Lower lobe of right lung (tissue), 2 donors: ENCODE results near the gene FILIP1. TPM values are rescaled to one million over a fixed set of nuclear protein-coding genes. Genes with fewer than 3 reads are reported as not detected.
A peak's percentile ranks its signal among the peaks of the same experiment; 100 is the strongest.

ENCODE experiments used
- ATAC-seq, 2 donors: fragments of 200-7000 bp; cut with Tn5 transposase; one replicate each; pipeline ENCODE4 v1.9.1; 2020 to 2022; ENCODE audit warnings: mild to moderate bottlenecking in 2 of 2, moderate library complexity in 2 of 2
- DNase-seq: peaks from one replicate; pipeline ENCODE4 v3.0.0-alpha.2; 2020
- H3K27ac ChIP-seq: fragments of 200-600 bp; one replicate; pipeline ENCODE4 v1.8.0; 2022
- H3K27me3 ChIP-seq: fragments of 200-600 bp; one replicate; pipeline ENCODE4 v1.8.0; 2022; ENCODE audit warnings: low read depth
- H3K36me3 ChIP-seq: fragments of 200-600 bp; one replicate; pipeline ENCODE4 v1.8.0; 2022; ENCODE audit warnings: mild to moderate bottlenecking
- H3K4me1 ChIP-seq: fragments of 200-600 bp; one replicate; pipeline ENCODE4 v1.8.0; 2022
- H3K4me3 ChIP-seq: fragments of 200-600 bp; one replicate; pipeline ENCODE4 v1.8.0; 2022; ENCODE audit warnings: mild to moderate bottlenecking
- H3K9me3 ChIP-seq: fragments of 200-600 bp; one replicate; pipeline ENCODE4 v1.8.0; 2022
- intact Hi-C: fragments of 100-400 bp; cut with DNase I; formaldehyde crosslinking; loops from one replicate; pipeline ENCODE4 v1.11.0; 2022
- total RNA-seq: library from RNA; stranded (reverse); fragmentation: NEBNext Ultra II Directional; extraction: Animal tissue kit (Norgen Biotek cat#: 25700); gene quantifications from one replicate; pipeline ENCODE4 v1.2.1, GENCODE V29; 2021
- TF ChIP-seq, protein P1 (sequence below): fragments of 200-600 bp; IDR thresholded peaks from one replicate; pipeline ENCODE4 v1.8.0; 2022; ENCODE audit warnings: antibody characterized with exemption, mild to moderate bottlenecking
- donor health status: DM: no; HTN: yes; CAD: no; lungs with severe emphysema.

Gene FILIP1
- total RNA-seq, 1 donor from 2014 or later, result 17.4 TPM

DNA sequence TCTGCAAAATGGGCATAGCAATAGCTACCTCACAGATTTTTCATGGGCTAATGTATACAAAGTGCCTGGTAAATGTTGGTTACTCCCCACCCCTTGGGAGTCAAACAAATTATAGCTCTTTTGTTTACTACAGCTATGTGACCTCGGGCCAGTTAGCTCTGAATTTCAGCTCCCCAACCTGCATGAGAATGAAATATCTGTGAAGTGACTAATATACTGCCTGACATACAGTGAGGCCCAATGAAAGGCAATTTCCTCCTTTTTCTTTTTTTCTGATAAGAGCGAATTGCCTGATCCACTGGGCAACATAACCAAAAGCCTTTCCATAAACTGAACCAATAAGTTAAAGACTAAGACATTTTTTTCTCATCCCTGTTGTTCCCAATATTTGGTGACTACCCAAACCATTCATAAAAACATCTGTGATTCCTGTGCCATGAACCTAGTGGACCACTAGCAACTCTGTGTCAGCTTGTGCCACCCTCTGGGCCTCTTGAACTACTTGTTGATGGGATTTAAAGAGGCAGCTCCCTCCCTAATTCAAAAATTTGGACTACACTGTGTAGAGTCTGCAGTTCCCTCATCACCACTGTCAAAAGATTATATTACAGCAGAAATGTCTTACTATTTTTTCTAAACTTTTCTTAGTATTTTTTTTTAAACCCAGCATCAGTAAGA, 117.1 kb downstream of the FILIP1 start:
- H3K4me1 ChIP-seq, result no peaks in the 10 kb centered on the region
- no peaks in the 10 kb centered on the region for H3K9me3 ChIP-seq
- intact Hi-C loops, result no loop called here
- TF ChIP-seq, protein P1, sequence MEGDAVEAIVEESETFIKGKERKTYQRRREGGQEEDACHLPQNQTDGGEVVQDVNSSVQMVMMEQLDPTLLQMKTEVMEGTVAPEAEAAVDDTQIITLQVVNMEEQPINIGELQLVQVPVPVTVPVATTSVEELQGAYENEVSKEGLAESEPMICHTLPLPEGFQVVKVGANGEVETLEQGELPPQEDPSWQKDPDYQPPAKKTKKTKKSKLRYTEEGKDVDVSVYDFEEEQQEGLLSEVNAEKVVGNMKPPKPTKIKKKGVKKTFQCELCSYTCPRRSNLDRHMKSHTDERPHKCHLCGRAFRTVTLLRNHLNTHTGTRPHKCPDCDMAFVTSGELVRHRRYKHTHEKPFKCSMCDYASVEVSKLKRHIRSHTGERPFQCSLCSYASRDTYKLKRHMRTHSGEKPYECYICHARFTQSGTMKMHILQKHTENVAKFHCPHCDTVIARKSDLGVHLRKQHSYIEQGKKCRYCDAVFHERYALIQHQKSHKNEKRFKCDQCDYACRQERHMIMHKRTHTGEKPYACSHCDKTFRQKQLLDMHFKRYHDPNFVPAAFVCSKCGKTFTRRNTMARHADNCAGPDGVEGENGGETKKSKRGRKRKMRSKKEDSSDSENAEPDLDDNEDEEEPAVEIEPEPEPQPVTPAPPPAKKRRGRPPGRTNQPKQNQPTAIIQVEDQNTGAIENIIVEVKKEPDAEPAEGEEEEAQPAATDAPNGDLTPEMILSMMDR, result no peak
- H3K4me3 ChIP-seq, result no peak overlapping the region
- H3K27me3 ChIP-seq, result no peaks in the 10 kb centered on the region
- no peak overlapping the region for H3K27ac ChIP-seq
- H3K36me3 ChIP-seq, result no peaks in the 10 kb centered on the region
- no peak for DNase-seq
- no peak for ATAC-seq

DNA sequence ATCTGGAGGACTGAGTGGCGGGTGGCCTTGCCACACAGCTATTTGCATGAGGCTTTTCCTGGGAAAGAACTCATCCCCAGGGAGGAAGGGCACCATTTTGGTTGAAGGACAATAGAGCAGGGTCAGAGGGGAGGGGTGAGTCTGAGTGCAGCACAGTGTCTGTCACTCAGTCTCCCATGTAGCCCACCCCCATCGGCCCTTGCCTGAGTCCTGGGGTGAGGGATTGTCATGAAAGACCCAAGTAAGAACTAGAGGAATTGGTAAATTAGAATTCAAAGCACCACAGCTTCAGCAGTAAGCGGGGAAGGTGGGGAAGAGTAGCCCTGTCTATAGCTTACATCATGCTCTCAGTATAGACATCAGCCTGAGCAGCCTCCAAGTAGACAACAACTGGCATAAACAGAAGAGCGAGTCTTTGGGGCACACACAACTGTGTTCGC, 118.6 kb downstream of the FILIP1 start:
- H3K4me1 ChIP-seq, result peaks cover 2% of the 10 kb centered on the region
- H3K4me3 ChIP-seq, result no peak overlapping the region
- intact Hi-C loops, result no loop called here
- TF ChIP-seq, protein P1, result no peak
- H3K9me3 ChIP-seq, result no peaks in the 10 kb centered on the region
- ATAC-seq (peak; percentile 9 to 13), DNase-seq (no peak)
- no peaks in the 10 kb centered on the region for H3K36me3 ChIP-seq
- no peak overlapping the region for H3K27ac ChIP-seq
- H3K27me3 ChIP-seq, result no peaks in the 10 kb centered on the region

DNA sequence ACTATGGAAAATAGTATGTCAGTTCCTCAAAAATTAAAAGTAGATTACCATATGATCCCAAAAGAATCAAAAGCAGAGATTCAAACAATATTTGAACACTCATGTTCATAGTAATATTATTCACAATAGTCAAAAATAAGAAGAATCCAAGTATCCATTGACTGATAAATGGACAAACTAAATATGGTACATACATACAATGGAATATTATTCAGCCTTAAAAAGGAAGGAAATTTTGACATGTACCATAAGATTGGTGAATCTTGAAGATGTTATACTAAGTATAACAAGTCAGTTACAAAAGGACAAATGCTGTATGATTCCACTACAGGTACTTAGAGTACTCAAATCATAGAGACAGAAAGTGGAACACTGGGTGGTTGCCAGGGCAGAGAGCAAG, 120.7 kb downstream of the FILIP1 start:
- Histone ChIP-seq H3K4me1 (peaks cover 23% of the 10 kb centered on the region), H3K27me3 (no peaks in the 10 kb centered on the region), H3K9me3 (no peaks in the 10 kb centered on the region), H3K36me3 (no peaks in the 10 kb centered on the region), H3K27ac (no peak overlapping the region), H3K4me3 (no peak overlapping the region)
- ATAC-seq (no peak), DNase-seq (no peak)
- TF ChIP-seq, protein P1, result no peak
- intact Hi-C loops, result no loop called here

DNA sequence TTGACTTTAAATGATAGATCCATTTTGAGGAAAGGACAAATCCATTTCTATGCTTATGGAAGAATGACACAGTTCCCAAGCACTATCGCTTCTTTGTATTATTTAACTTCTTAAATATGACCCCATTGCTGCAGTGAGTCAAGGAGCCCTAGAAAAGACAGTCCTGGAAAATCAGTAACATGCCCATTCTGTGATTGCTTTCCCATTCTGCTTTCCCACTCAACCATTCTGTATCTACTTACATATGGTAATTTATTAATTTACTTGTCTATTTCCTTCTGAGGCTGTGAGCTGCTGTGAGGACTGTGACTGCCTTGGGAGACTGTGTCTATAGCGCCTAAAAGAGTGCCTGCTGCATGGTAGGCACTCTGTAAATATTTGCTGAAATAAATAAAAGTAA, 123.6 kb downstream of the FILIP1 start:
- Histone ChIP-seq H3K27ac (no peak overlapping the region), H3K27me3 (no peaks in the 10 kb centered on the region), H3K4me3 (no peak overlapping the region), H3K4me1 (peaks cover 29% of the 10 kb centered on the region), H3K9me3 (no peaks in the 10 kb centered on the region), H3K36me3 (no peaks in the 10 kb centered on the region)
- DNase-seq (no peak), ATAC-seq (no peak)
- TF ChIP-seq, protein P1, result no peak
- intact Hi-C loops, result no loop called here

DNA sequence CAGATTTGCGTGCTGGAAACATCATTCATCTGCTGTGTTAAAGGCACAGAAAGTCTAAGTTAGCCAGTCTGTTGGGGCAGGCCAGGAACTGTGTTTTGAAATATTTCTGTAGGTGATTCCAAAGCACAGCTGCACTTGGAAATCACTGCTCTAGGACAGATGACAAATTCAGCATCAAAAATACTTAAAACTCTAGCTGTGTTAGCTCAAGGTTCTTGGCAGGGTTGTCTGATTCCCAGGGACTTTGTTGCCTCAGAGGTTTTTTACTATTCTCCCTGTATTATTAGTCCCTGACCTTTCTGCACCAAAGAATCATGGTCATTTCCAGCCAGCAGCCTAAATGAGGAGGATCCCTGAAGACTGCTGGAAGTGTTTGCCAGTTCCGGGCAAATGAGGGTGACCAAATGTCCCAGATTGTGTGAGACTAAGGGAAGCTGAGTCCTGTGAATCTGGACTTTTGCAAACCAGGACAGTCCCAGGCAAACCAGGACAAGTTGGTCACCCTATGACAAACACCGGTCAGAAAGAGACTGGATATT, 124.7 kb downstream of the FILIP1 start:
- H3K4me3 ChIP-seq, result no peak overlapping the region
- ATAC-seq (peak; percentile 25 to 45), DNase-seq (no peak)
- H3K9me3 ChIP-seq, result no peaks in the 10 kb centered on the region
- no peaks in the 10 kb centered on the region for H3K27me3 ChIP-seq
- H3K36me3 ChIP-seq, result no peaks in the 10 kb centered on the region
- intact Hi-C loops, result no loop called here
- peak overlapping the region; percentile 65 for H3K27ac ChIP-seq
- TF ChIP-seq, protein P1, result no peak
- peaks cover 29% of the 10 kb centered on the region for H3K4me1 ChIP-seq
